Tibial nerve (tissue), 4 donors: ENCODE results near the gene NGRN. TPM values are rescaled to one million over a fixed set of nuclear protein-coding genes. Genes with fewer than 3 reads are reported as not detected.
"Not testable (repeated sequence)": the region's sequence is repeated elsewhere in the genome, so short reads cannot be mapped to it uniquely, and the experiment has no call there.

Source experiments
- DNase-seq, 2 donors: peaks; one replicate each; pipeline ENCODE4 v3.0.0-alpha.2; 2019; ENCODE audit warnings: low spot score in 2 of 2
- H3K27ac ChIP-seq, 4 donors: fragments of 200-600 bp; sonication (generic) in 3 of 4; one replicate each; pipeline ENCODE4 v1.5.1; 2017 to 2019; ENCODE audit warnings: mild to moderate bottlenecking in 1 of 4
- H3K27me3 ChIP-seq, 2 donors: fragments of 200-600 bp; sonication (generic) in 1 of 2; one replicate each; pipeline versions ENCODE4 v1.5.1 to v1.6.0; 2017 to 2019
- H3K36me3 ChIP-seq, 3 donors: fragments of 200-600 bp; sonication (generic); one replicate each; pipeline ENCODE4 v1.5.1; 2018 to 2019
- H3K4me1 ChIP-seq, 4 donors: fragments of 200-600 bp; sonication (generic) in 3 of 4; one replicate each; pipeline ENCODE4 v1.5.1; 2017 to 2019
- H3K4me3 ChIP-seq, 4 donors: fragments of 200-600 bp; sonication (generic) in 3 of 4; one replicate each; pipeline ENCODE4 v1.5.1; 2017 to 2019; ENCODE audit warnings: mild to moderate bottlenecking in 1 of 4, moderate library complexity in 1 of 4
- H3K9me3 ChIP-seq, 4 donors: fragments of 200-600 bp; sonication (generic) in 3 of 4; one replicate each; pipeline ENCODE4 v1.5.1; 2017 to 2019
- CTCF ChIP-seq, 5 experiments: fragments of 200-600 bp in 3 of 5; fragments of 450-650 bp in 2 of 5; sonication (generic) in 3 of 5; IDR thresholded peaks; one replicate each; pipeline ENCODE4 v1.5.1; 2016 to 2019; ENCODE audit warnings: antibody characterized with exemption in 5 of 5, mild to moderate bottlenecking in 3 of 5, moderate library complexity in 2 of 5
- EP300 ChIP-seq, 2 donors: sonication (generic); formaldehyde crosslinking; IDR thresholded peaks; one replicate each; pipeline ENCODE4 v1.6.1; 2017; ENCODE audit warnings: antibody characterized with exemption in 2 of 2, mild to moderate bottlenecking in 1 of 2
- POLR2A ChIP-seq, 2 donors: fragments of 450-650 bp; IDR thresholded peaks; one replicate each; pipeline ENCODE4 v1.6.1; 2017; ENCODE audit warnings: antibody characterized with exemption in 2 of 2, mild to moderate bottlenecking in 2 of 2, moderate library complexity in 2 of 2
- WGBS, 2 donors: methylation state at CpG; one replicate each; pipeline ENCODE4 v1.1.5; 2018; 5-methylcytosine and 5-hydroxymethylcytosine counted together
- total RNA-seq, 4 donors: library from RNA; depleted of rRNA; stranded (reverse); fragments of >200 nt; gene quantifications; one replicate each; pipeline ENCODE4 v1.1.0, GENCODE V29; 2016

Gene NGRN
- total RNA-seq, 4 donors from 2014 or later, result 70.1 to 90.0 (median 74.6) TPM

GRCh38 chr15:90294601-90295269 lies 29.3 kb downstream of the NGRN start:
- H3K36me3 ChIP-seq, result no peaks in the 10 kb centered on the region
- TF ChIP-seq CTCF (IDR thresholded peaks at IDR 0.05) (no peak), POLR2A (IDR thresholded peaks at IDR 0.05) (no peak), EP300 (IDR thresholded peaks at IDR 0.05) (no peak)
- no peaks in the 10 kb centered on the region for H3K9me3 ChIP-seq
- H3K27me3 ChIP-seq, result no peaks in the 10 kb centered on the region
- H3K4me3 ChIP-seq, result no peak overlapping the region
- H3K27ac ChIP-seq, result no peak overlapping the region
- peaks cover 0 to 13% (median 1%) of the 10 kb centered on the region in 4 donors for H3K4me1 ChIP-seq
- 59 to 70% methylated on average over 16 of the region's 16 CpGs for WGBS, 2 donors
- no peak for DNase-seq

- Histone ChIP-seq H3K27ac (no peak overlapping the region), H3K4me3 (no peak overlapping the region), H3K9me3 (no peaks in the 10 kb centered on the region), H3K4me1 (peaks cover 0 to 13% (median 1%) of the 10 kb centered on the region in 4 donors), H3K27me3 (no peaks in the 10 kb centered on the region), H3K36me3 (no peaks in the 10 kb centered on the region)
- TF ChIP-seq POLR2A (IDR thresholded peaks at IDR 0.05) (no peak), CTCF (IDR thresholded peaks at IDR 0.05) (no peak), EP300 (IDR thresholded peaks at IDR 0.05) (no peak)
- DNase-seq, result no peak
- 62% methylated on average over 9 to 10 of the region's 10 CpGs for WGBS, 2 donors
Observed at GRCh38 chr15:90295270-90295648, 29.8 kb downstream of the NGRN start.

- H3K9me3 ChIP-seq, H3K27ac ChIP-seq, DNase-seq, H3K36me3 ChIP-seq, H3K27me3 ChIP-seq, H3K4me3 ChIP-seq: not testable (repeated sequence)
- H3K4me1 ChIP-seq, result peaks cover 0 to 19% (median 3%) of the 10 kb centered on the region in 4 donors
- 73 to 80% methylated on average over 4 of the region's 4 CpGs for WGBS, 2 donors
Observed at GRCh38 chr15:90296316-90296884, 30.9 kb downstream of the NGRN start.

GRCh38 chr15:90297021-90297420 lies 31.5 kb downstream of the NGRN start:
- H3K27ac ChIP-seq, result no peak overlapping the region
- DNase-seq, result no peak
- no peak overlapping the region for H3K4me3 ChIP-seq
- no peak for TF ChIP-seq CTCF (IDR thresholded peaks at IDR 0.05)
- no peak for TF ChIP-seq EP300 (IDR thresholded peaks at IDR 0.05)
- no peak for TF ChIP-seq POLR2A (IDR thresholded peaks at IDR 0.05)
- H3K9me3 ChIP-seq, result no peaks in the 10 kb centered on the region
- no peaks in the 10 kb centered on the region for H3K27me3 ChIP-seq
- no peaks in the 10 kb centered on the region for H3K36me3 ChIP-seq
- H3K4me1 ChIP-seq, result peaks cover 0 to 25% (median 5%) of the 10 kb centered on the region in 4 donors
- WGBS, 2 donors, result 92 to 95% methylated on average over 4 of the region's 4 CpGs

GRCh38 chr15:90300541-90300940 lies 35.1 kb downstream of the NGRN start:
- DNase-seq, result no peak
- no peaks in the 10 kb centered on the region for H3K9me3 ChIP-seq
- H3K27ac ChIP-seq, result peak overlapping the region in 1 of 4 donors; percentile 71
- 84% methylated on average over 9 of the region's 9 CpGs for WGBS, 2 donors
- no peaks in the 10 kb centered on the region for H3K27me3 ChIP-seq
- peaks cover 0 to 18% (median 5%) of the 10 kb centered on the region in 4 donors for H3K4me1 ChIP-seq
- no peak overlapping the region for H3K4me3 ChIP-seq
- no peak for TF ChIP-seq CTCF (IDR thresholded peaks at IDR 0.05)
- no peak for TF ChIP-seq EP300 (IDR thresholded peaks at IDR 0.05)
- no peak for TF ChIP-seq POLR2A (IDR thresholded peaks at IDR 0.05)
- H3K36me3 ChIP-seq, result no peaks in the 10 kb centered on the region
